GM12878 (cell line): ENCODE results near the gene ABCF3. TPM values are rescaled to one million over a fixed set of nuclear protein-coding genes. Genes with fewer than 3 reads are reported as not detected.

ENCODE experiments used
- ATAC-seq: fragments of 200-7000 bp; cut with Tn5 transposase; 3 replicates; pipeline ENCODE4 v1.9.1; 2020; ENCODE audit warnings: mild to moderate bottlenecking, moderate library complexity
- BruUV-seq: library from RNA; stranded (reverse); fragments of 400-500 nt; replicated peaks from 2 replicates; lab custom pipeline; 2021; lab: Mats Ljungman, UMichigan
- CTCF ChIA-PET: fragments of 300-600 bp; sonication (Branson Sonifier 250); formaldehyde crosslinking; extraction: SDS; loops from one replicate; lab custom pipeline; 2021; ENCODE audit warnings: inconsistent platforms; lab: Yijun Ruan, JAX
- POLR2A ChIA-PET: fragments of 350-600 bp; formaldehyde crosslinking; extraction: SDS; loops from one replicate; lab custom pipeline; 2021; ENCODE audit warnings: inconsistent platforms; lab: Charles Lee
- RAD21 ChIA-PET: fragments of 300-600 bp; sonication (Branson Sonifier 250); formaldehyde crosslinking; loops from one replicate; lab custom pipeline; 2023; ENCODE audit warnings: antibody characterized with exemption; ENCODE audit not compliant: unreplicated experiment; lab: Charles Lee
- SMC1A ChIA-PET: fragments of 300-600 bp; sonication (Branson Sonifier 250); formaldehyde crosslinking; loops from one replicate; lab custom pipeline; 2023; ENCODE audit not compliant: unreplicated experiment, uncharacterized antibody; lab: Charles Lee
- DNase-seq: peaks from one replicate; pipeline ENCODE4 v3.0.0-alpha.2; 2011; ENCODE audit warnings: low read depth, low spot score
- FAIRE-seq: peaks from 3 replicates; lab custom pipeline; 2011; peaks lifted over from hg19 to GRCh38; lab: Jason Lieb, UNC
- H2AFZ ChIP-seq: 2 replicates; pipeline ENCODE4 v1.6.0; 2011; ENCODE audit warnings: low read depth, low read length, control low read depth; ENCODE audit not compliant: control insufficient read depth
- H3K27ac ChIP-seq: 2 replicates; pipeline ENCODE4 v1.5.1; 2011; ENCODE audit warnings: control low read depth; ENCODE audit not compliant: control insufficient read depth, insufficient read depth
- H3K27me3 ChIP-seq, 2 experiments: replicated peaks in 1 of 2; 2 replicates each; pipeline versions ENCODE4 v1.6.0 to v1.6.1; 2011; ENCODE audit warnings: low read length in 1 of 2; ENCODE audit not compliant: control insufficient read depth in 2 of 2, insufficient read depth in 2 of 2
- H3K36me3 ChIP-seq, 2 experiments: 2 replicates each; pipeline ENCODE4 v1.5.1; 2011; ENCODE audit warnings: low read length in 1 of 2; ENCODE audit not compliant: control insufficient read depth in 2 of 2, insufficient read depth in 2 of 2
- H3K4me1 ChIP-seq: 2 replicates; pipeline ENCODE4 v1.6.1; 2011; ENCODE audit warnings: mild to moderate bottlenecking, low read length, moderate library complexity, mixed read lengths; ENCODE audit not compliant: control insufficient read depth, insufficient read depth
- H3K4me2 ChIP-seq: 2 replicates; pipeline ENCODE4 v1.6.0; 2011; ENCODE audit warnings: control low read depth; ENCODE audit not compliant: control insufficient read depth, insufficient read depth
- H3K4me3 ChIP-seq: fragments of 200-600 bp; sonication (generic); 2 replicates; pipeline ENCODE4 v1.5.1; 2016
- H3K79me2 ChIP-seq: 2 replicates; pipeline ENCODE4 v1.6.0; 2011; ENCODE audit warnings: low read length; ENCODE audit not compliant: control insufficient read depth, insufficient read depth
- H3K9ac ChIP-seq: 2 replicates; pipeline ENCODE4 v1.8.0; 2011; ENCODE audit warnings: low read length, control low read depth, mixed read lengths; ENCODE audit not compliant: control insufficient read depth, insufficient read depth
- H3K9me3 ChIP-seq: replicated peaks from 3 replicates; pipeline ENCODE4 v1.5.1; 2011; ENCODE audit warnings: mild to moderate bottlenecking, low read length; ENCODE audit not compliant: control insufficient read depth, insufficient read depth
- H4K20me1 ChIP-seq: 2 replicates; pipeline ENCODE4 v1.6.0; 2011; ENCODE audit not compliant: control insufficient read depth, insufficient read depth
- ATF7 ChIP-seq: fragments of 450-650 bp; IDR thresholded peaks from 2 replicates; pipeline ENCODE4 v1.6.1; 2016; ENCODE audit warnings: low read depth, mild to moderate bottlenecking
- GABPA ChIP-seq: IDR thresholded peaks from 2 replicates; pipeline ENCODE4 v1.6.1; 2014; ENCODE audit warnings: antibody characterized with exemption, low read depth, mild to moderate bottlenecking, inconsistent platforms
- GATAD2B ChIP-seq: fragments of 450-650 bp; conservative IDR thresholded peaks from 2 replicates; pipeline ENCODE4 v1.6.1; 2017; ENCODE audit warnings: low read depth, mild to moderate bottlenecking, moderate library complexity
- IKZF1 ChIP-seq: fragments of 450-650 bp; conservative IDR thresholded peaks from 2 replicates; pipeline ENCODE4 v1.6.1; 2017; ENCODE audit warnings: antibody characterized with exemption, mild to moderate bottlenecking
- IKZF2 ChIP-seq, 2 experiments: fragments of 450-650 bp; IDR thresholded peaks; 2 replicates each; pipeline ENCODE4 v1.6.1; 2017; ENCODE audit warnings: mild to moderate bottlenecking in 2 of 2, moderate library complexity in 2 of 2
- LARP7 ChIP-seq: fragments of 450-650 bp; IDR thresholded peaks from 2 replicates; pipeline ENCODE4 v1.6.1; 2017; ENCODE audit warnings: mild to moderate bottlenecking
- MEF2B ChIP-seq: fragments of 450-650 bp; IDR thresholded peaks from 2 replicates; pipeline ENCODE4 v1.6.1; 2018; ENCODE audit warnings: mild to moderate bottlenecking, moderate library complexity; ENCODE audit not compliant: partially characterized antibody, poor library complexity, severe bottlenecking
- NBN ChIP-seq: fragments of 450-650 bp; IDR thresholded peaks from 2 replicates; pipeline ENCODE4 v1.6.1; 2016
- NR2C1 ChIP-seq: fragments of 450-650 bp; IDR thresholded peaks from 2 replicates; pipeline ENCODE4 v1.6.1; 2017; ENCODE audit warnings: antibody characterized with exemption, mild to moderate bottlenecking, moderate library complexity
- PAX8 ChIP-seq: fragments of 450-650 bp; IDR thresholded peaks from 2 replicates; pipeline ENCODE4 v1.6.1; 2017; ENCODE audit warnings: mild to moderate bottlenecking, moderate library complexity
- PKNOX1 ChIP-seq: fragments of 450-650 bp; IDR thresholded peaks from 2 replicates; pipeline ENCODE4 v1.6.1; 2016; ENCODE audit warnings: mild to moderate bottlenecking
- PML ChIP-seq: IDR thresholded peaks from 2 replicates; pipeline ENCODE4 v1.6.1; 2012; ENCODE audit warnings: low read length, inconsistent platforms
- POLR2AphosphoS2 ChIP-seq: IDR thresholded peaks from 2 replicates; pipeline ENCODE4 v1.6.1; 2011; ENCODE audit warnings: low read depth, mild to moderate bottlenecking, low read length, improper control_type of control experiment, moderate library complexity
- POLR2AphosphoS5 ChIP-seq: IDR thresholded peaks from 2 replicates; pipeline ENCODE4 v1.6.1; 2011; ENCODE audit warnings: mild to moderate bottlenecking, low read length, inconsistent platforms
- RAD51 ChIP-seq: fragments of 450-650 bp; IDR thresholded peaks from 2 replicates; pipeline ENCODE4 v1.6.1; 2016; ENCODE audit warnings: moderate library complexity, mild to moderate bottlenecking, inconsistent platforms
- RUNX3 ChIP-seq: IDR thresholded peaks from 2 replicates; pipeline ENCODE4 v1.6.1; 2012; ENCODE audit warnings: low read length, inconsistent platforms
- WRNIP1 ChIP-seq: IDR thresholded peaks from 2 replicates; pipeline ENCODE4 v1.6.1; 2011; ENCODE audit warnings: low read depth, low read length, improper control_type of control experiment, borderline replicate concordance
- WGBS: methylation state at CpG from one replicate; pipeline ENCODE4 v1.1.6; 2016; ENCODE audit warnings: low lambda C conversion rate; ENCODE audit not compliant: insufficient replicate concordance, insufficient coverage; ENCODE audit errors: missing lambda C conversion rate; 5-methylcytosine and 5-hydroxymethylcytosine counted together
- in situ Hi-C: fragments of 300-500 bp; cut with MboI; formaldehyde crosslinking; loops from 9 replicates; pipeline ENCODE4 v1.14.3; 2018; ENCODE audit warnings: mixed read lengths
- intact Hi-C: fragments of 100-400 bp; cut with micrococcal nuclease; formaldehyde crosslinking; loops from one replicate; pipeline ENCODE4 v1.14.2; 2022; ENCODE audit not compliant: unreplicated experiment
- polyA plus RNA-seq, 11 experiments: library from polyadenylated mRNA; depleted of rRNA in 4 of 11; unstranded in 6 of 11; stranded (reverse) in 5 of 11; fragments of >200 nt; fragmentation: Nextera tagmentation in 4 of 11; fragmentation: Illumina TruSeq in 1 of 11; extraction: Ambion mirVana in 4 of 11; extraction: Trizol in 1 of 11; gene quantifications; 1 replicate in 1 of 11; 2 replicates in 10 of 11; pipeline versions ENCODE4 v1.2.1 to v1.2.3, GENCODE V29; 2011 to 2016; ENCODE audit warnings: inconsistent platforms in 2 of 11, missing spikeins in 2 of 11, low read depth in 1 of 11
- total RNA-seq, 4 experiments: library from RNA; depleted of rRNA in 3 of 4; stranded (reverse); fragments of >200 nt in 3 of 4; fragmentation: Illumina TruSeq in 1 of 4; extraction: Trizol in 1 of 4; gene quantifications; 2 replicates each; pipeline versions ENCODE4 v1.2.1 to v1.2.3, GENCODE V29; 2013 to 2021
- TF ChIP-seq, protein P1 (sequence below): fragments of 450-650 bp; IDR thresholded peaks from 2 replicates; pipeline ENCODE4 v1.6.1; 2016; ENCODE audit warnings: mild to moderate bottlenecking, moderate library complexity, borderline replicate concordance

The ABCF3 gene
- total and polyA plus RNA-seq, 10 of the 15 experiments (the other 5 are each of a cell fraction or from before 2014, with no cell fraction given), result 6.1 to 71.3 (median 46.9) TPM

- RAD21 ChIA-PET, result interaction anchor here (0.9 to 1.2 kb wide), 3 partner anchors 11 to 30 kb away, joined by 3 to 5 read pairs (median 3); partner anchors contain the start of genes ABCF3 and DVL3
- POLR2A ChIA-PET, result interaction anchor here (0.6 to 1.4 kb wide), 4 partner anchors 9 to 18 kb away, joined by 4 to 5 read pairs (median 5); partner anchors contain the start of gene ABCF3
- intact Hi-C loops, result loop anchor here (1.0 to 2.0 kb wide), 3 partner anchors 10 to 124 kb away; partner anchors contain the start of genes EIF2B5 and PSMD2
- H3K9ac ChIP-seq, result peak within 1 kb of the TSS; percentile 93
- in situ Hi-C loops, result no loop called here
- no peaks in the 10 kb centered on the region for H3K27me3 ChIP-seq
- SMC1A ChIA-PET, result interaction anchor here (1.1 to 1.3 kb wide), 2 partner anchors 11 to 17 kb away, joined by 3 to 4 read pairs; partner anchors contain the start of gene ABCF3
- peak within 1 kb of the TSS; percentile 97 for H2AFZ ChIP-seq
- peaks cover 2 to 9% of the 10 kb centered on the region in 2 experiments; a peak in 3 of 4 replicates for H3K36me3 ChIP-seq
- CTCF ChIA-PET, result interaction anchor here (0.5 to 2.3 kb wide), 2 partner anchors 40 to 52 kb away, joined by 3 to 12 read pairs; partner anchors contain the start of gene EIF2B5
- H4K20me1 ChIP-seq, result no peaks in the 10 kb centered on the region
- H3K79me2 ChIP-seq, result peaks cover 31% of the 10 kb centered on the region
- BruUV-seq, result no TSS peak
- FAIRE-seq (peak; percentile 99), DNase-seq (peak; percentile 93), ATAC-seq (peak; percentile 97)
- peak within 1 kb of the TSS; percentile 81 for H3K4me3 ChIP-seq
- H3K9me3 ChIP-seq, result no peaks in the 10 kb centered on the region
- H3K27ac ChIP-seq, result peak within 1 kb of the TSS; percentile 89
- WGBS, result under 1% methylated on average over 68 of the region's 73 CpGs
- peaks cover 9% of the 10 kb centered on the region for H3K4me1 ChIP-seq
- H3K4me2 ChIP-seq, result peak within 1 kb of the TSS; percentile 91
- TF ChIP-seq NBN (0 out of 2 replicates have a peak, but pooled peaks have one; percentile 36), IKZF1 (peak; percentile 99), IKZF2 (IDR thresholded peaks at IDR 0.05) (0 out of 4 replicates have a peak, but pooled peaks of 1 of the 2 experiments have one; percentile 14), POLR2AphosphoS2 (peak; percentile 74; the same call in 1 of the 2 replicates), POLR2AphosphoS5 (peak; percentile 79), GATAD2B (peak; percentile 88), PAX8 (no peak), GABPA (peak; percentile 78; the same call in 1 of the 2 replicates), LARP7 (peak; percentile 88), RAD51 (no peak), ATF7 (0 out of 2 replicates have a peak, but pooled peaks have one; percentile 29), PKNOX1 (no peak), MEF2B (peak; percentile 19), NR2C1 (peak; percentile 70), RUNX3 (peak; percentile 52), PML (0 out of 2 replicates have a peak, but pooled peaks have one; percentile 58), WRNIP1 (no peak)
- TF ChIP-seq, protein P1, sequence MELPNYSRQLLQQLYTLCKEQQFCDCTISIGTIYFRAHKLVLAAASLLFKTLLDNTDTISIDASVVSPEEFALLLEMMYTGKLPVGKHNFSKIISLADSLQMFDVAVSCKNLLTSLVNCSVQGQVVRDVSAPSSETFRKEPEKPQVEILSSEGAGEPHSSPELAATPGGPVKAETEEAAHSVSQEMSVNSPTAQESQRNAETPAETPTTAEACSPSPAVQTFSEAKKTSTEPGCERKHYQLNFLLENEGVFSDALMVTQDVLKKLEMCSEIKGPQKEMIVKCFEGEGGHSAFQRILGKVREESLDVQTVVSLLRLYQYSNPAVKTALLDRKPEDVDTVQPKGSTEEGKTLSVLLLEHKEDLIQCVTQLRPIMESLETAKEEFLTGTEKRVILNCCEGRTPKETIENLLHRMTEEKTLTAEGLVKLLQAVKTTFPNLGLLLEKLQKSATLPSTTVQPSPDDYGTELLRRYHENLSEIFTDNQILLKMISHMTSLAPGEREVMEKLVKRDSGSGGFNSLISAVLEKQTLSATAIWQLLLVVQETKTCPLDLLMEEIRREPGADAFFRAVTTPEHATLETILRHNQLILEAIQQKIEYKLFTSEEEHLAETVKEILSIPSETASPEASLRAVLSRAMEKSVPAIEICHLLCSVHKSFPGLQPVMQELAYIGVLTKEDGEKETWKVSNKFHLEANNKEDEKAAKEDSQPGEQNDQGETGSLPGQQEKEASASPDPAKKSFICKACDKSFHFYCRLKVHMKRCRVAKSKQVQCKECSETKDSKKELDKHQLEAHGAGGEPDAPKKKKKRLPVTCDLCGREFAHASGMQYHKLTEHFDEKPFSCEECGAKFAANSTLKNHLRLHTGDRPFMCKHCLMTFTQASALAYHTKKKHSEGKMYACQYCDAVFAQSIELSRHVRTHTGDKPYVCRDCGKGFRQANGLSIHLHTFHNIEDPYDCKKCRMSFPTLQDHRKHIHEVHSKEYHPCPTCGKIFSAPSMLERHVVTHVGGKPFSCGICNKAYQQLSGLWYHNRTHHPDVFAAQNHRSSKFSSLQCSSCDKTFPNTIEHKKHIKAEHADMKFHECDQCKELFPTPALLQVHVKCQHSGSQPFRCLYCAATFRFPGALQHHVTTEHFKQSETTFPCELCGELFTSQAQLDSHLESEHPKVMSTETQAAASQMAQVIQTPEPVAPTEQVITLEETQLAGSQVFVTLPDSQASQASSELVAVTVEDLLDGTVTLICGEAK, result peak; percentile 76; the same call in 1 of the 2 replicates
These were observed 11.1 kb upstream of the ABCF3 start, which contains the start of gene AP2M1 for GRCh38 chr3:184174646-184175492. Gene AP2M1 (plus strand): TSS chr3:184174855. CDS start chr3:184176994, 2,139 bp downstream.
